HL-60/S4 treated with phorbol 12-myristate 13-acetate at 8.2 ng/mL for 4 days and 3 days (cell line): ENCODE data around the gene FAM204A.

Experiments used
- in situ Hi-C: fragments of 300-500 bp; cut with MboI; formaldehyde crosslinking; loops from 2 replicates; pipeline ENCODE4 v1.15.0; 2022; ENCODE audit warnings: low sequenced_read_pairs

Gene FAM204A

GRCh38 chr10:118287076-118287806 lies 54.9 kb downstream of the FAM204A start:
- in situ Hi-C loops, result no loop called here

GRCh38 chr10:118286051-118286838 lies 55.9 kb downstream of the FAM204A start:
- in situ Hi-C loops, result no loop called here

GRCh38 chr10:118282670-118283069 lies 59.5 kb downstream of the FAM204A start:
- in situ Hi-C loops, result no loop called here

GRCh38 chr10:118278649-118279048 lies 63.5 kb downstream of the FAM204A start:
- in situ Hi-C loops, result no loop called here

GRCh38 chr10:118277871-118278270 lies 64.3 kb downstream of the FAM204A start:
- in situ Hi-C loops, result no loop called here

GRCh38 chr10:118276727-118277126 lies 65.4 kb downstream of the FAM204A start:
- in situ Hi-C loops, result no loop called here

- in situ Hi-C loops, result no loop called here
Measured at GRCh38 chr10:118276204-118276603, 65.9 kb downstream of the FAM204A start.

GRCh38 chr10:118273662-118274061 lies 68.5 kb downstream of the FAM204A start:
- in situ Hi-C loops, result no loop called here

GRCh38 chr10:118272767-118273166 lies 69.4 kb downstream of the FAM204A start:
- in situ Hi-C loops, result no loop called here

GRCh38 chr10:118272149-118272721 lies 69.9 kb downstream of the FAM204A start:
- in situ Hi-C loops, result no loop called here

- in situ Hi-C loops, result no loop called here
Measured at GRCh38 chr10:118271671-118272070, 70.5 kb downstream of the FAM204A start.

GRCh38 chr10:118266098-118266748 lies 75.9 kb downstream of the FAM204A start:
- in situ Hi-C loops, result no loop called here

- in situ Hi-C loops, result no loop called here
Measured at GRCh38 chr10:118264838-118265470, 77.2 kb downstream of the FAM204A start.

GRCh38 chr10:118264252-118264651 lies 77.9 kb downstream of the FAM204A start:
- in situ Hi-C loops, result no loop called here

- in situ Hi-C loops, result no loop called here
Measured at GRCh38 chr10:118262538-118262937, 79.6 kb downstream of the FAM204A start.

GRCh38 chr10:118259288-118259906 lies 82.7 kb downstream of the FAM204A start:
- in situ Hi-C loops, result no loop called here

- in situ Hi-C loops, result no loop called here
Measured at GRCh38 chr10:118258285-118258684, 83.8 kb downstream of the FAM204A start.

- in situ Hi-C loops, result no loop called here
Measured at GRCh38 chr10:118256825-118257570, 85.1 kb downstream of the FAM204A start.

GRCh38 chr10:118256209-118256608 lies 85.9 kb downstream of the FAM204A start:
- in situ Hi-C loops, result no loop called here

- in situ Hi-C loops, result no loop called here
Measured at GRCh38 chr10:118255355-118255754, 86.8 kb downstream of the FAM204A start.
